ENCODE data around the gene RRP15. TPM values are rescaled to one million over a fixed set of nuclear protein-coding genes. Genes with fewer than 3 reads are reported as not detected.
A peak's percentile ranks its signal among the peaks of the same experiment; 100 is the strongest.

RRP15 gene
- total and polyA plus RNA-seq, 9 of the 15 experiments (the other 6 are each of a cell fraction or from before 2014, with no cell fraction given): 9.5 to 58.1 (median 29.3) TPM

DNA sequence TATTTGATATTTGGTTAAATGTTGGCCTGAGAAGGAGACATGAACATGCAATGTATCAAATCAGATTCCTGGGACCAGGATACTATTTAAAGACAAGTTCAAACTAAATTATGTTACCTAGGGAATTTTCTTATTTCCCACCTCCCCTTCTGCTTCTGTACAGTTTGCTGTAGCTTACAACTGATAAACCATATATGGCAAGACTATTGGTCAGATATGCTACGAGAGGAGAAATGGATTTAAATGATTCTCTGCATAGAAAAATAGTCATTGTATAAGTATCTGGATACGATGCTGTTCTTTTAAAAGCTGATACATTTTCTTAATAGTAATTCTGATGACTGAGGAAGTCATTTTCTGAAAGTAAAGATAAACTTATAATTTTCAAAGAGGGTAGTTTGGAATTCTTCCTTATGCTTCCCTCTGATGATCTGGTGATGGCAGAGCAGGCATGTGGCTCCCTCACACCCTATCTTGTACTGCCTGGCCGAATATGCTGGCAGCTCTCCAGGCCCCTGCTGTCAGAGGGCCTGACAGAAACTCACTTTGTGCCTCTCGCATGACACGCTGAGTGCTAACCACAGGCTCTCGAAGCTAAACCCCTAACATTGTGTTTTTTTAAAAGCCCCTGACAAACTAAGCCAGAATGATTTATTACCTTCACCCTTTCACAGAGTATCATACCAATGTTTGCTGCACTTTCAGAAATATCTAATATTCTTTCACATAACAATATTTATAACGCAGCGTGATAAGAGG lies 19.4 kb downstream of the RRP15 start:
- no peaks in the 10 kb centered on the region for H4K20me1 ChIP-seq (replicated peaks; ENCODE audit: control insufficient read depth, insufficient read depth, low read length)
- ChIA-PET POLR2A (interaction anchor here (0.5 to 1.9 kb wide), 13 partner anchors 8 to 1811 kb away, joined by 3 to 8 read pairs (median 4); no protein-coding TSS in a partner anchor), CTCF (ENCODE audit: low intra/inter-chr PET ratio) (interaction anchor here (0.5 to 0.6 kb wide), 2 partner anchors 1120 to 1254 kb away, joined by 3 to 5 read pairs; no protein-coding TSS in a partner anchor)
- no peaks in the 10 kb centered on the region for H3K9me1 ChIP-seq (ENCODE audit: control insufficient read depth, insufficient read depth, low read length)
- under 1% methylated on average over 8 of the region's 8 CpGs for WGBS (ENCODE audit: insufficient coverage, low coverage, missing lambda C conversion rate)
- peak; percentile 96 for ATAC-seq
- peak overlapping the region in 1 of 2 experiments; percentile 42; a peak in 2 of 4 replicates for H3K9ac ChIP-seq (ENCODE audit: insufficient read depth in 1 of 2, low read depth in 2 of 2, low read length in 2 of 2)
- H2AFZ ChIP-seq (ENCODE audit: low read depth, low read length): peak overlapping the region; percentile 20
- H3K79me2 ChIP-seq (ENCODE audit: control insufficient read depth, insufficient read depth, low read length): peaks cover 77% of the 10 kb centered on the region
- peak; percentile 97 for FAIRE-seq
- intact Hi-C loops (cut with micrococcal nuclease): loop anchor here (2.0 to 10.0 kb wide), 2 partner anchors 46 to 870 kb away; partner anchors contain the start of gene LYPLAL1
- peak overlapping the region; percentile 53 for H3K4me2 ChIP-seq (ENCODE audit: insufficient read depth, low read length)
- H3K27ac ChIP-seq (ENCODE audit: extremely low read depth, low read depth, low read length): peak overlapping the region; percentile 63
- peak; percentile 85 to 98 (median 90) for DNase-seq (ENCODE audit: extremely low read depth in 1 of 4, low spot score in 3 of 4)
- no peaks in the 10 kb centered on the region for H3K27me3 ChIP-seq (ENCODE audit: control insufficient read depth in 2 of 2, insufficient read depth in 2 of 2, low read length in 2 of 2)
- no TSS peak for BruUV-seq (replicated peaks)
- no peaks in the 10 kb centered on the region for H3K9me3 ChIP-seq (replicated peaks; ENCODE audit: control insufficient read depth, insufficient read depth, low read depth, low read length)
- peaks cover 63% of the 10 kb centered on the region for H3K36me3 ChIP-seq (ENCODE audit: control insufficient read depth, insufficient read depth, low read length)
- H3K4me3 ChIP-seq: no peak overlapping the region
- in situ Hi-C loops (cut with MboI): no loop called here
- H3K4me1 ChIP-seq (replicated peaks in 1 of 2; ENCODE audit: control insufficient read depth in 2 of 2, insufficient read depth in 2 of 2, low read length in 2 of 2): peaks cover 13 to 34% of the 10 kb centered on the region in 2 experiments
- TF ChIP-seq TEAD4 (IDR thresholded peaks at IDR 0.05; ENCODE audit: low read length): peak; percentile 96
- TF ChIP-seq TEAD4 (CRISPR knock-in tag; IDR thresholded peaks at IDR 0.05; ENCODE audit: borderline replicate concordance): no peak
- TF ChIP-seq PML (IDR thresholded peaks at IDR 0.05; ENCODE audit: low read length): peak; percentile 92
- peak; percentile 98 for TF ChIP-seq L3MBTL2 (IDR thresholded peaks at IDR 0.05)
- TF ChIP-seq ZNF197 (CRISPR knock-in tag; IDR thresholded peaks at IDR 0.05; ENCODE audit: low read depth): no peak
- peak; percentile 86; the same call in 1 of the 2 replicates for TF ChIP-seq SMARCC2 (IDR thresholded peaks at IDR 0.05; ENCODE audit: low read depth)
- TF ChIP-seq NCOA4 (IDR thresholded peaks at IDR 0.05; ENCODE audit: partially characterized antibody): no peak
- TF ChIP-seq NFRKB (IDR thresholded peaks at IDR 0.05; ENCODE audit: low read depth): no peak
- TF ChIP-seq ZNF224 (CRISPR knock-in tag; IDR thresholded peaks at IDR 0.05): no peak
- peak; percentile 86 for TF ChIP-seq NCOR1 (IDR thresholded peaks at IDR 0.05)
- no peak for TF ChIP-seq ZNF695 (CRISPR knock-in tag; IDR thresholded peaks at IDR 0.05)
- TF ChIP-seq SLC30A9 (CRISPR knock-in tag; IDR thresholded peaks at IDR 0.05): no peak
- TF ChIP-seq NCOA6 (IDR thresholded peaks at IDR 0.05): no peak
- TF ChIP-seq, protein P1, sequence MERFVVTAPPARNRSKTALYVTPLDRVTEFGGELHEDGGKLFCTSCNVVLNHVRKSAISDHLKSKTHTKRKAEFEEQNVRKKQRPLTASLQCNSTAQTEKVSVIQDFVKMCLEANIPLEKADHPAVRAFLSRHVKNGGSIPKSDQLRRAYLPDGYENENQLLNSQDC (CRISPR knock-in tag; IDR thresholded peaks at IDR 0.05): no peak
- TF ChIP-seq YY1 (IDR thresholded peaks at IDR 0.05; ENCODE audit: borderline replicate concordance in 1 of 3, control insufficient read depth in 1 of 3, extremely low read depth in 1 of 3, insufficient read depth in 3 of 3, insufficient read length in 1 of 3, insufficient replicate concordance in 2 of 3, low read depth in 1 of 3, low read length in 2 of 3): peak in 1 of 3 experiments; percentile 10
- TF ChIP-seq STAT5B (CRISPR knock-in tag; IDR thresholded peaks at IDR 0.05): no peak
- TF ChIP-seq MAFK (IDR thresholded peaks at IDR 0.05; ENCODE audit: low read length): no peak
- 0 out of 2 replicates have a peak, but pooled peaks have one; percentile 50 for TF ChIP-seq MBD2 (IDR thresholded peaks at IDR 0.05; ENCODE audit: borderline replicate concordance, low read depth)
- no peak for TF ChIP-seq CHD4 (IDR thresholded peaks at IDR 0.05; ENCODE audit: insufficient read depth, insufficient replicate concordance, low read depth, low read length, poor library complexity, severe bottlenecking)
- TF ChIP-seq ZNF408 (CRISPR knock-in tag; IDR thresholded peaks at IDR 0.05; ENCODE audit: low read depth): no peak
- TF ChIP-seq, protein P2, sequence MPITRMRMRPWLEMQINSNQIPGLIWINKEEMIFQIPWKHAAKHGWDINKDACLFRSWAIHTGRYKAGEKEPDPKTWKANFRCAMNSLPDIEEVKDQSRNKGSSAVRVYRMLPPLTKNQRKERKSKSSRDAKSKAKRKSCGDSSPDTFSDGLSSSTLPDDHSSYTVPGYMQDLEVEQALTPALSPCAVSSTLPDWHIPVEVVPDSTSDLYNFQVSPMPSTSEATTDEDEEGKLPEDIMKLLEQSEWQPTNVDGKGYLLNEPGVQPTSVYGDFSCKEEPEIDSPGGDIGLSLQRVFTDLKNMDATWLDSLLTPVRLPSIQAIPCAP (CRISPR knock-in tag; IDR thresholded peaks at IDR 0.05; ENCODE audit: borderline replicate concordance): no peak
- TF ChIP-seq ZNF431 (CRISPR knock-in tag; IDR thresholded peaks at IDR 0.05): no peak

All from K562 (cell line).